LHCN-M2 (cell line): ENCODE data around the gene SLC25A42. TPM values are rescaled to one million over a fixed set of nuclear protein-coding genes. Genes with fewer than 3 reads are reported as not detected.
"Not testable (repeated sequence)": the region's sequence is repeated elsewhere in the genome, so short reads cannot be mapped to it uniquely, and the experiment has no call there.

Experiments
- DNase-seq: peaks from one replicate; pipeline ENCODE4 v3.0.0-alpha.2; 2012; ENCODE audit warnings: low read depth
- total RNA-seq: library from RNA; depleted of rRNA; stranded (reverse); fragments of >200 nt; gene quantifications from 2 replicates; pipeline ENCODE4 v1.2.3, GENCODE V29; 2014

SLC25A42 gene
- total RNA-seq, 1 experiment from 2014 or later = 4.4 TPM

DNA sequence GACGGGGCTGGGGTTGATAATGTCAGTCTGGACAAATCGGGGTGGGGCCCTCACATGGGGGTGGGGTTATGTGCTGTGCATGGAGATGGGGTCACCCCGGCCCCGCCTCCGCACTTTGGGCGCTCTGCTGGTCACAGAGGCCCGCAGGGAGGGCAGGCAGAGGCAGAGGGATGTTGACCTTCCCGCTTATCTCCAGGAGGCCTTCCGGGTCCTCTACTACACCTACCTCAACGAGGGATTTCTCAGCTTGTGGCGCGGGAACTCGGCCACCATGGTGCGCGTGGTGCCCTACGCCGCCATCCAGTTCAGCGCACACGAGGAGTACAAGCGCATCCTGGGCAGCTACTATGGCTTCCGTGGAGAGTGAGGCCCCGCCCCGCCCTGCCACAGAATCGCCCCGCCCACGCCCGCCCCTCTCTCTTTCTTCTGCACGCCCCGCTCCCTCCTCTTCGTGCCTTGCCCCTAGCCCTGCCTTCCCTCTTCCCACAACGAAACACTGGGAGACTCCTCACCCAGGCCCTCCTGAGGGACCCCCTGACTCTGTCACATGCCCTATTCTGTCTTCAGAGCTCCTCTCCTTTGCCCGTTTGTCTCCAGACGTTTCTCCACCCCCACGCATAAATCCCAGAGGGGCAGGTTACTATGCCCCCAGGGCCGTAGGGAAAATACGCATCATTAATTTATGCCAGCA lies 41.7 kb downstream of the SLC25A42 start:
- DNase-seq = no peak

DNA sequence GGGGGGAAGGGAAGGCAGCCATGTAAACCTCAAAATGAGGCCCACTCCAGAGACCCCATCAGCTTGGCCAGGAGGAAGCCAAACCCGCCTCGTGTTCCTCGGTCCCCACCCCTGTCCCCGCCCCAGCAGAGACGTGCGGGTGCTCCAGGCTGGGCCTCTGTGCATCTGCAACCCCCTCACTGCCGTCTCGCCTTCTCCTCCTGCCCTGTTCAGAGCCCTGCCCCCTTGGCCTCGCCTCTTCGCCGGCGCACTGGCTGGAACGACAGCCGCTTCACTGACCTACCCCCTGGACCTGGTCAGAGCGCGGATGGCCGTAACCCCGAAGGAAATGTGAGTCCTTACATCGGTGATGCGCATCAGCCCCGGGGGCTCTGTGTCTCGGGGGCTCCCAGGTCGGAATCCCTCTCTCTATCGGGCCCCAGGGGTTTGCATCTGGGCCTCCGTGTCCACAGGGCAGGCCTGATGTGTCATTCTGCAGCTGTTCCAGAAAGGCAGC lies 42.3 kb downstream of the SLC25A42 start:
- no peak for DNase-seq

DNA sequence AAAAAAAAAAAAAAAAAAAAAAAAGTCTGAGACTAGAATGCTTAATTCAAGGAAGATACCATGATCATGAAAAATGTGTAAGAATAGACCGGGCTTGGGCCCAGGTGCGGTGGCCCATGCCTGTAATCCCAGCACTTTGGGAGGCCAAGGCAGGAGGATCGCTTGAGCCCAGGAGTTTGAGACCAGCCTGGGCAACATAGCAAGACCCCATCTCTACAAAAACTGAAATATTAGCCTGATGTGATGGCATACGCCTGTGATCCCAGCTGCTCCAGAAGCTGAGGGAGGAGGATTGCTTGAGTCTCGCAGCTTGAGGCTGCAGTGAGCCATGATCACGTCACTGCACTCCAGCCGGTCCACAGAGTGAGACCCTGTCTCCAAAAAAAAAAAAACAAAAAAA lies 43.1 kb downstream of the SLC25A42 start:
- DNase-seq = not testable (repeated sequence)

DNA sequence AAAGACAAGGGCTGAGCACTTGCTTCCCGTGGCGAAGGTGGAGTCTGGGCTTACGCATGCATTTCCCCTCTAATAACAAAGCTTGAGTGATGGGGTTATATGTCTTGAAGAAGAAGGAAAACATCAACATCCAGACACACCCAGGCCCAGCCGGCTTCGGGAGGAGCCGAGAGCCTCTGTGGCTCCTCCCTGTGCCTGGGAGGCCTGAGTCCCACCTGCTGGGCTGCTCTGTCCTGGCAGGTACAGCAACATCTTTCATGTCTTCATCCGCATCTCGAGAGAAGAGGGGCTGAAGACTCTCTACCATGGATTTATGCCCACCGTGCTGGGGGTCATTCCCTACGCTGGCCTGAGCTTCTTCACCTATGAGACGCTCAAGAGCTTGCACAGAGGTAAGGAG lies 43.9 kb downstream of the SLC25A42 start:
- no peak for DNase-seq

DNA sequence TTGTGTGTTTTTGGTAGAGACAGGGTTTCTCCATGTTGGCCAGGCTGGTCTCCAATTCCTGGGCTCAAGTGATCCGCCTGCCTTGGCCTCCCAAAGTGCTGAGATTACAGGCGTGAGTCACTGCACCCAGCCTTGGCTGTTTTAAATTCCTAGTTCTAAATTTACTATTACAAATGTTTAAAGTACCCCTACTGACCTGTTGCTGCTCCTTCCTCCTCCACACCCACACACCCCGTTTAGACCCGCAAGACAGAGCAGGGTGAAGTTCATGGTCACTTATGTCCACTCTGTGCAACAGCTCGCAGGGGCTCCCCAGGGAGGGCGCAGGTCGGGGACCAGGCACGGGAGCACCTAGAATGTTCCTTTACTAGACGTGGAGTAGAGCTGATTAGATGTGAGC lies 45.8 kb downstream of the SLC25A42 start:
- no peak for DNase-seq

DNA sequence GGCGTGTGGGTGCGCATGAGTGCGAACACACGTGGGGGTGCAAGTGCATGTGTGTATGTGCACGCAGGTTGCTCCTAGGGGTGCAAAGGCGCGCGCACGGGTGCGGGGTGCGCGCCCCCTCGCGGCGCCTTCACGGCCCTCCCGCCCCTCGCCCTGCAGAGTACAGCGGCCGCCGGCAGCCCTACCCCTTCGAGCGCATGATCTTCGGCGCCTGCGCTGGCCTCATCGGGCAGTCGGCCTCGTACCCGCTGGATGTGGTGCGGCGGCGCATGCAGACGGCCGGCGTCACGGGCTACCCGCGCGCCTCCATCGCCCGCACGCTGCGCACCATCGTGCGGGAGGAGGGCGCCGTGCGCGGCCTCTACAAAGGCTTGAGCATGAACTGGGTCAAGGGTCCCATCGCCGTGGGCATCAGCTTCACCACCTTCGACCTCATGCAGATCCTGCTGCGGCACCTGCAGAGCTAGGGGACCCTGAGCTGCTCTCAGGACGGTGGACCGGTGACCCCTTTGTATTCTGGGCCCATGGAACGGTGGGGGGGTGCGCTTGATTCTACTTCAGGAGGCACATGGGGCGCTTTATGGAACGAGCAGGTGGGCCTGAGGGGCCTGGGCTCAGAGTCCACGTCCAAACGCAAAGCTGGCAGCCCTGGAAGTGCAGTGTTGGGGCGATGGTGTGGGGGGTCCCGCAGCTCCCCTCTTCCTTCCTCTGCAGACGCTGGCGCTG lies 46.8 kb downstream of the SLC25A42 start:
- DNase-seq = no peak

DNA sequence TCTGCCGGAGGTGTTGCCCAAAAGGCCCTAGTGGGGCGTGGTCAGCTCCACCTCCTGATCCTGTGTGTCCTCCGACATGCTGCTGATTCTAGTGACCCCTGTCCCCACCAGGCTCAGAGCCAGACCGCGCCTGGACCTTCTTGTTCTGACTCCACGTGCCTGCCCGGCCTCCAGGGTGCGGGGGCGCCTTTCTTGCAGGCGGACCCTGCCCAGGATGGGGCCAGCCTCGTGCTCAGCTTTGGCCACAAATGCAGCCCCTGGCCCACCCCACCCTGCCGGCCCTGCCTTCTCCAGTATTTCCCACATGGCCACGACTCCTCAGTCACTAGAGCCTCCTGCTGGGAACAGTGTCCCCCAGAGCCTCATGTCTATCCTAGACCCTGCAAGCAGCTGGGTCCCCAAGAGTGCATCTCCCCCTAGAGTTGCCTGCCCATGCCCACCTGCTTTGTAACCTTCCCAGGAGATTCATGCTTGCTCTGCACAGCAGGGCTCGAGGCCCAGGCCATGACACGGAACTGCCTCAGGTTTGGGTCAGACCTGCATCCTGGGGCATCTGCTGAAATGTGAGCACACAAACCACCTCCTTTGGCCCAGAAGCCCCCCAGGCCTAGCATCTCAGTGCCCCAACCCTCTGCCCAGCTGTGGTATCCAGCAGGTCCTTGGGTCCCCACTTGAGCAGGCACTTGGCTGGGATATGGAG lies 47.5 kb downstream of the SLC25A42 start:
- no peak for DNase-seq

DNA sequence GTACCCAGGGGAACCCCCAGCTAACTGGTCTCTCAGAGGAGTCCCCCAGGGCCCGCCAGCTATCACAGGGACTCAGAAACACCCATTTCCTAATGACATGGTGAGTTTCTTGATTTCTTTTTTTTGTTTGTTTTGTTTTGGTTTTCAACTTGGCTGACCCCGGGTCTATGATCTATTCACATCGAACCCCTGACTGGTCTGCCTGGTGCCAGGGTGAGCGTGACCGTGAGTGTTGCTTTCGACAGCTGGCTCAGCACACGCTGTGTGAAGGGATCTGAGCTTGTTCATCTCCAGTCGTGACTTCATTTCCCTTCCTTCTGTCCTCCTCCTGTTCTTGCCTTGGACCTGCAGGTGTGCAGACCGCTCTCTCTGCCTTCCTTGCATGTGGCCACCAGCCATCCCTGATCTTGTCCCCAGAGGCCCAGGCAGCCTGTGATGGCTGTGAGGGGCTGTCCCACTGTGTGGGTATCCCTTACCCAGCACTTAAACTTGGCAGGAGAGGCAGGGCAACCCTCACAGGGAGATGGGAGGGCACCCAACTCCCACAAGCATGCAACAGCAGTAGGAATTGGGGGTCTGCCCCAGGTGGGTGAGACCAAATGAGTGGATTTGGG lies 48.3 kb downstream of the SLC25A42 start:
- DNase-seq = no peak

DNA sequence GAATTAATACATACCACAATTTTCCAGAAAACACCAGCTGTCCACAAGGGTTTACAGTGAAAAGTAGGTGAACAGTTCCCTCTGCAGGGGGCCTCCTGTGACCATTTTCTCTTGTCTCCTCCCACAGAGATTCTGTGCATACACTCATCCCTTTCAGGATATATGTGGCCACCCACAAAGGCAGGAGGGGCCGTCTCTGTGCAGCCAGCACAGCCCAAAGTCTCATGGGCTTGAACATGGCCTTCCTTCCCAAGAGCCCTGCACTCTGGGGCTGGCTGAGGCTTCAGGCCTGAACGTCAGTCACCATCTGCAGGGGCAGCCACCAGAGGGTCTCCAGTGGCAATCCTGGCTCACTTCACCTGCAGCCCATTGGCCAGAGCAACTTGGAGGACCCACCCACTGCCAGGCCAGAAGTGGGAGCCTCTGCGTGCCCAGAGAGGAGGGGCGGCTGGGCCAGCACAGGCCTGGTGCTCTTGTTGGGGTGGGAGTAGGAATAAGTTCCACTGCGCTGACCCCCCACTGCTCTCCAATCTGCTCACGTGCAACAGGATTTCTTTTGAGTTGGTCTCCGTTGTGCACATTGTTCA lies 49.3 kb downstream of the SLC25A42 start:
- peak; percentile 55 for DNase-seq

DNA sequence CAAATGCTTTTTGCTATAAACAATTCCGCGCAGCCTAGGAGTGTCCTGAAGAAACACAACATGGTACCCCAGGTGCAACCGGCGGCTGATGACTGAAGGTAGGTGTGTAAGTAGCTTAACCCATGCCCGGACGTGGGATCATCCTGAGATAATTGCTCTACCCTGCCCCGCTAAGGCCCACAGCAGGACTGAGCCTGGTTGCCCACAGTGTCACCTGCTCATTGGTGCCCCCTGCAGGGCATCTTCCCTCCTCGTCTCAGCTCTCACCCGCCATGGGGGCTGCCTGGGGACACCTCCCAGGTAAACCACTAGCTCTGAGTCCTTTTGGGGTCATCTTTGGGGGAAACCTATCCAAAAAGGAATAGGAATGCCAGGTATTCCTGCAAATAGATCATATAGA lies 52.2 kb downstream of the SLC25A42 start:
- no peak for DNase-seq

DNA sequence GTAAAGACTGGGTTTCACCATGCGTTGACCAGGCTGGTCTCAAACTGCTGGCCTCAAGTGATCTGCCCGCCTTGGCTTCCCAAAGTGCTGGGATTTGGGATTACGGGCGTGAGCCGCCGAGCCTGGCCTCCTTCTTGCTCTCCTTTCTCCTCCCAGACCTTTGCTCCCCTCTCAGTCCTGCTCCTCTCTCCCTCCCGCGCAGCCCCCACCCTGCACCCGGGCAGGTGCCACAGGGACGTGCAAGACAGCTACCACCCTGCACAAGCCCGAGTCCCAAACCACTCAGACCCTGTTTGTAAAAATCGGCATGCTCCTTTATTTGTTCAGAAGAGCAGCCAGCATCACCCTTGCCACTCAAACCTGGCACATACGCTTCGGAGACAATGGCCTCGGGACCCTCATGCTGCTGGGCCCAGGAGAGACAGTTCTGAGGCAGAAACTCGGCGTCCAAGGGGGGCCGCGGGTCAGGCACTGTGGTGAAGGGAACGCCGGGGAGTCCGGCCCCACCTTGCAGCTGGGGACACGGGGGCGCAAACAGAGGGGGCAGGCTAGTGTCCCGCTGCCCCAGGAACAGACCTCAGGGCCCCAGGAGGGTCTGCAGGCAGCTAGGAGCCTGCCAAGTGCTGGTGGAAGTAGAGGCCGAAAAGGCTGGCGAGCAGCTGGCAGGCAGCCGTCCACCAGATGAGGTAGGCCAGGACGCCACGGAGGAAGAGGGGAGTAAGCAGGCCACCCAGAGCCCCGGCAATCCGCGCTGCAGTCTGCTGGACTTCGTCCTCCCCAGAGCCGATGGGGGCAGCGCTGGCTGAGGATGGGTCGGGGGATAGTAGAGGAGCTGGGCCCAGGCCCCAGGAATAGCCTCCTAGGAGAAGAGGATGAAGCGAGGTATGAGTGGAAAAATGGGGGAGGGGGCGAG lies 55.8 kb downstream of the SLC25A42 start:
- DNase-seq = no peak

DNA sequence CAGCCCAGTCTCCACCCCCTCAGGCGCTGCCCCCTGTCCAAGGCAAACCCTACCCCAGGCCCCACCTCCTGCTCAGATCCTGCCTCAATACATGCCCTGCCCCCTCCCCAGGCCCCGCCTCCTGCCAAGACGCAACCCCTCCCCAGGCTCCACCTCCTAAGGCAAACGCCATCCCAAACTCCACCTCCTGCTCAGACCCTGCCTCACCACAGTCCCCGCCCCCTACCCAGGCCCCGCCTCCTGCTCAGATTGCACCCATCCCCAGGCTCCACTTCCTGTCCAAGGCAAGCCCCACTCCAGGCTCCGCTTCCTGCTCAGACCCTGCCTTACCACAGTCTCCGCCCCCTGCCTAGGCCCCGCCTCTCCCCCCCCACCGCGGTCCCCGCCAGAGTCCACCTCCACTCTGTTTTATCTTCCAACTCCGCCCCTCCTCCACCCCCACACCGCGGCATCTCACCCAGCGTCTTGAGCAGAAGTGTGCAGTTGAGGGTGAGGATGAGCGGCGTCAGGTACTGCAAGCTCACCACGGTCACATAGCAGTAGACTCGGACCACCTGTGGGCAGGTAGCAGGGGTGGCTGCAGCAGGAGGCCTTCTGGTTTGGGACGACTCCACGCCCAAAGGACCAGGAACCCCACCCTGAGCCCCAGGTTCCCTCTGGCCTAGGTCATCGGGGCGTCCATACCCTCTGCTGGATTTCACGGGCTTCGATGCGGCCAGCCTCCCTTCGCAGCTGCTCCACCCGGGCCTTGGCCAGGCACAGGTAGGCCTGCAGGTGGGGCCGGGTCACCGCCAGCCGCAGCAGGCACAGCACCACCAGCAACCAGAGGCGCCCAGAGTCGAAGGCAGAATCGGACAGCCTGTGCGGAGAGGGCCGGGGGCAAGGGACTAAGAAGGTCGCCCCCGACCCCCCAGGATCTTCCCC lies 56.8 kb downstream of the SLC25A42 start:
- no peak for DNase-seq

DNA sequence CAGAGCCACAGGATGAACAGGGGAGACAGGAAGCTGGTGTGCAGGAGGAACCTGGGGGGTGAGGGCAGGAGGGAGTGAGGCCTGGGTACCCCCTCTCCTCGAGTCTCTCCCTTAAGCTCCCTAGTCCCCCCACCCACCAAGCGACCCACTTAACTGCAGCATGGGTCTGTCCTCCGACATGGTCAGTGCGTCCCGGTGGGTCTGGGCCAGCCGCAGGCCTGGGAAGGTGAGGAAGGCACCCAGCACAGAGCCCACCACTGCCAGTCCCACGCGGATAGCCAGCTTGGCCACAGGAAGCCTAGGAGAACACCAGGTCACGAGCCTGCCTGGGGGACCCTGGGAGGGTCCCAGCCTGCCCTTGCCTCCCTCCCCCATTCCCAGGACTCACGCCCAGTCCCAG lies 57.6 kb downstream of the SLC25A42 start:
- DNase-seq = no peak

DNA sequence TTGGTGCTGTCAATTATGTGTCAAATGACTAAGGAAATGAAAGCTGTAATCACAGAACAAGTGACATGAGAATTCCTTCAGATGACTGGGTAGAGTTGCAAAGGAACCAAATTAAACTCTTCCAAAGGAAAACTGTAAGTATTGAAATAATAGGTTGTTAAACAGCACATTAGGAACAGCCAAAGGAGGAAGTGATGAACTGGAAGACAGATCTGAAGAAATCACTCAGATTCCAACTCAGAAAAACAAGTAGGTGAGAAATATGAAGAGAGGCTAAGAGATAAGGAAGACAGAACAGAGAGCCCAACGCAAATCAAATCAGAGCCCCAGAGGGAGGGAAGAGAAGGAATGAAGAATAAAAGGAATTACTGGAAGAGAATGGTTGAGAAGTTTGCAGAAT lies 59.1 kb downstream of the SLC25A42 start:
- no peak for DNase-seq

DNA sequence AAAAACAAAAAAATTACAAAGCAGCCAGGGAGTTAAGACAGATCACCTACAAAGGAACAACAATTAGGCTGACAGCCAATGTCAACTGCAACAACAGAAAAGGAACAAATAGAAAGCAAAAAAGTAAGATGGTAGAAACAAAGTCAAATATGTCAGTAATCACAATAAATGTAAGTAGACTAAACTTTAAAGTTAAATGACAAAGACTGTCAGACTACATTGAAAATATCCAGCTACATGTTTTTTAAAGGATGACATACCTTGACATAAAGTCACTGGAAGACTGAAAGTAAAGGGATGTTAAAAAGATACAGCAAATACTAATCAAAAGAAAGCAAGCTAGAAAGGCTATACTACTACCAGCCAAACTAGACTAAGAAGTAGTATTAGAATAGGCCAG lies 59.6 kb downstream of the SLC25A42 start:
- DNase-seq = no peak

DNA sequence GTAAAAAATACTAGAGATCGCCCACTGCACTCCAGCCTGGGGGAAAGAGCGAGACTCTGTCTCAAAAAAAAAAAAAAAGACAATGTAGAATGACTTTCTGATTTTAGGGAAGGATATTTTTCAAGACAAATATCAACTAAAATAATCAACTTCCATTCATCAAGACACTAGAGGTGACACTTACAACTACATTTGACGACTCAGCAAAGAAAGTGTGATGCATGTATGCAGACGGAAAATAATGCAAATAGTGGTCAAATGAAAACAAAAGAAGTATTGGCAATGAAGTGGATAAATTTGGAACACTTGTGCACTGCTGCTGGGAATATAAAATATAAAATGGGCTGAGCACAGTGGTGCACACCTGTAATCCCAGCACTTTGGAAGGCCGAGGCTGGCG lies 62.3 kb downstream of the SLC25A42 start:
- DNase-seq = no peak

DNA sequence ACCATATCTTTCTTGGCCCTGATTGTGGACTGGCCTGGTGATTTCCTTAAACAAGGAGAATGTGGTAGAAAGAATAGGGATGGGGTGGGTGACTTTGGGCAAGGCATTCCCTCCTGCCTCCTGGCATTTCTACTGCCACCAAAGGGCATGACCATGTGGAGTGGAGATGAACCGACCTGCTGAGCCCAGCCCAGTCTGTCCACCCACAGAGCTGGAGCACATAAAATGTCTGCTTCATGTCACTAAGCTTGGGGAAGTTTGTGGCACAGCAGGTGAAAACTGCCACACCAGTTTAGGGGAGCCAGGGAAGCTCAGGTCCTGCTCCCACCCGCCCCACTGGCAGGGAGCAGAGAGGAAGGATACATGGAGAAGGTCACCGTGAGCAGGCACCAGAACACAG lies 68.2 kb downstream of the SLC25A42 start:
- no peak for DNase-seq

DNA sequence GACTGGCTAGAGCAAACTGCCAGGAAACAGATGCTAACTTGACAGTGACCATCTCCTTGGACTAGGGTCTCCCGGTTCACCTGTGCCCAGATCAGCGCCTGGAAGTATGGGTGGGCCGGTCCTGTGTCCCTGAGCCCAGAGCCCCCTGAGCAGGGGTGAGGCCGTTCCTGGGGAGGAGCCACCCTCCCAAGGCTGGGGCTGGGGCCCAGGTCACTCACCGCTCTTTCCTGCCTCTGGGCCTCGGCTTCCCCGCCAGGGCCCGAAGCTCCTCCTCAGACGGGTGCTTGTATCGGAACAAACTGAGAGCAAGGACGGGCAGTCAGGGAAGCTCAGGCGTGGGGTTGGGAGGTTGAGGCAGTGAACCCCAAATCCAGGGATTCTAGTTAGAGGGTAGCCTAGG lies 69.1 kb downstream of the SLC25A42 start:
- no peak for DNase-seq

DNA sequence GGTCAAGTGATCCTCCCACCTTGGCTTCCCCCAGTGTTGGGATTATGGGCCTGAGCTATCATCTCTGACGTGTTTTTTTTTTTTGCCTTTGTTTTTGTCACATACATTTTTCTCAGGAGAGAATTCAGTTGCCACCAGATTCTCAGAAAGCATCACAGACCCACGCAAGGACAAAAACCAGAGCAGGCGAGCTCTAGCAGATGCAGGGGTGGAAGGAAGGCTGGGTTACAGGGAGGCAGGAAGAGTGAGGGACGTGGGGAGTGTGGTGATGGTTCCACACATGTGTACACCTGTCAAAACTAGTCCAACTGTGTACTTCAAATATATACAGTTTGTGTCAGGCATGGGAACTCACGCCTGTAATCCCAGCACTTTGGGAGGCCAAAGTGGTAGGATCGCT lies 70.2 kb downstream of the SLC25A42 start:
- DNase-seq = no peak
